ENCODE results near the gene PPIA. TPM values are rescaled to one million over a fixed set of nuclear protein-coding genes. Genes with fewer than 3 reads are reported as not detected.
A peak's percentile ranks its signal among the peaks of the same experiment; 100 is the strongest.

The PPIA gene
- total RNA-seq, 1 experiment from 2014 or later, result 2,238 TPM

DNA sequence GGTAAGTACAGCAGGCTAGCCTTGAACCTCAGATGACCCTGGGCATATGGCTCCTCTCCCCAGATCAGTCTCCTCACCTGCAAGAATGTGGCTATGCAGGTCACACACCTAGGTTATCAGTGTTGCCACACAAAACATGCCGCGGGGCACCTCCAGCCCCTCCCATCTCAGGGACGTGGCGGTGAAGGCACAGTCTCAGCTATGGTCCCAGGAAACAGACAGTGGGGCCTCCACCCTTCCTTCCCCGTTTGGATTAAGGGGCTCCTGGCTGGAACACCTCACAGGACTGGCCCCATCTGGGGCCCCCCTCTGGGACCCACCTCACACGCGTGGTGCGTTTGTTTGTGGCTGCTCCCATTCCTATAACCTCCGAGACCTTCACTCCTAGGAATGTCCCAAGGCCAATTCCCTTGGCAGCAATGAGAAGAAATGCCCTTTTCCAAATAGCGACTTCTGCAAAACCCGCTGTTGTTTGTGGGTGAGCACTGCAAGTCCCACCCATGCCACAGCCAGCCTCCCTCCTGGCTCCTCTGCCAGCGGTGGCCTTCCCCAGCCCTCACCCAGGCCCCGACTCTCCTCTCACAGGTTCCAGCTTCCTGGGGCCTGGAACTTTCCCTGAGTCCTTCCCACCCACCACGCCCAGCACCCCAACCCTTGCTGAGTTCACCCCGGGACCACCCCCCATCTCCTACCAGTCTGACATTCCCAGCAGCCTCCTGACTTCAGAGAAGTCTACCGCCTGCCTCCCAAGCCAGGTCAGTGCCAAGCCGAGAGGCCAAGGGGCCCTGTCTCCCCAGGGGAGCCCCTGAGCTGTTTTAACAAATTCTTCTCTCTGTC lies 30.7 kb upstream of the PPIA start:
- Mint-ChIP-seq H3K36me3 (ENCODE audit: insufficient read depth, unreplicated experiment) (peaks cover 73% of the 10 kb centered on the region), H3K27ac (ENCODE audit: low read depth, unreplicated experiment) (no peak overlapping the region), H3K4me3 (ENCODE audit: unreplicated experiment) (no peak overlapping the region), H3K27me3 (ENCODE audit: insufficient read depth, unreplicated experiment) (no peaks in the 10 kb centered on the region), H3K4me1 (ENCODE audit: insufficient read depth, unreplicated experiment) (peaks cover 27% of the 10 kb centered on the region), H3K9me3 (ENCODE audit: unreplicated experiment) (no peaks in the 10 kb centered on the region)
- BruUV-seq (replicated peaks), result no TSS peak
- DNase-seq (ENCODE audit: unreplicated experiment), result no peak
- CTCF ChIA-PET, result interaction anchor here (0.6 kb wide), 1 partner anchor 9 kb away, joined by 5 read pairs; no protein-coding TSS in a partner anchor
- TF ChIP-seq, protein P1, sequence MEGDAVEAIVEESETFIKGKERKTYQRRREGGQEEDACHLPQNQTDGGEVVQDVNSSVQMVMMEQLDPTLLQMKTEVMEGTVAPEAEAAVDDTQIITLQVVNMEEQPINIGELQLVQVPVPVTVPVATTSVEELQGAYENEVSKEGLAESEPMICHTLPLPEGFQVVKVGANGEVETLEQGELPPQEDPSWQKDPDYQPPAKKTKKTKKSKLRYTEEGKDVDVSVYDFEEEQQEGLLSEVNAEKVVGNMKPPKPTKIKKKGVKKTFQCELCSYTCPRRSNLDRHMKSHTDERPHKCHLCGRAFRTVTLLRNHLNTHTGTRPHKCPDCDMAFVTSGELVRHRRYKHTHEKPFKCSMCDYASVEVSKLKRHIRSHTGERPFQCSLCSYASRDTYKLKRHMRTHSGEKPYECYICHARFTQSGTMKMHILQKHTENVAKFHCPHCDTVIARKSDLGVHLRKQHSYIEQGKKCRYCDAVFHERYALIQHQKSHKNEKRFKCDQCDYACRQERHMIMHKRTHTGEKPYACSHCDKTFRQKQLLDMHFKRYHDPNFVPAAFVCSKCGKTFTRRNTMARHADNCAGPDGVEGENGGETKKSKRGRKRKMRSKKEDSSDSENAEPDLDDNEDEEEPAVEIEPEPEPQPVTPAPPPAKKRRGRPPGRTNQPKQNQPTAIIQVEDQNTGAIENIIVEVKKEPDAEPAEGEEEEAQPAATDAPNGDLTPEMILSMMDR (IDR thresholded peaks at IDR 0.05; ENCODE audit: unreplicated experiment), result no peak
- POLR2A ChIA-PET, result interaction anchor here (1.2 kb wide), 1 partner anchor 15 kb away, joined by 5 read pairs; no protein-coding TSS in a partner anchor
- intact Hi-C loops (cut with micrococcal nuclease), result no loop called here

DNA sequence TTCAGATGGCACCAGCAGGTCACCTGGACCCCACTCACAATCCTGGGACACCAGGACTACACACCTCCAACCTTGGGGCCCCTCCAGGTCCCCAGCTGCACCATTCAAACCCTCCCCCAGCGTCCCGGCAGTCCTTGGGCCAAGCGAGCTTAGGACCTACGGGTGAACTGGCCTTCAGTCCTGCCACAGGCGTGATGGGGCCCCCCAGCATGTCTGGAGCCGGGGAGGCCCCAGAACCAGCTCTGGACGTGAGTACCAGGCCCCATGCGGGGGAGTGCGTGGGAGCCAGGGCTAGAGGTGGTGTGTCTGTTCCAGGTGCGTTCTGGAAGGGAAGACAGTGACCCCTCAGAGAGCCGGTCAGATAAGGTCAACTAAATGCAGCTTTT lies 30.1 kb upstream of the PPIA start:
- H3K9me3 Mint-ChIP-seq (ENCODE audit: unreplicated experiment), result no peaks in the 10 kb centered on the region
- ChIA-PET POLR2A (interaction anchor here (0.8 to 1.2 kb wide), 2 partner anchors 15 to 63 kb away, joined by 3 to 5 read pairs; no protein-coding TSS in a partner anchor), CTCF (interaction anchor here (0.6 kb wide), 2 partner anchors 10 to 102 kb away, joined by 3 to 5 read pairs; no protein-coding TSS in a partner anchor)
- no peaks in the 10 kb centered on the region for H3K27me3 Mint-ChIP-seq (ENCODE audit: insufficient read depth, unreplicated experiment)
- BruUV-seq (replicated peaks), result no TSS peak
- H3K4me3 Mint-ChIP-seq (ENCODE audit: unreplicated experiment), result no peak overlapping the region
- intact Hi-C loops (cut with micrococcal nuclease), result no loop called here
- no peak overlapping the region for H3K27ac Mint-ChIP-seq (ENCODE audit: low read depth, unreplicated experiment)
- no peak for DNase-seq (ENCODE audit: unreplicated experiment)
- peaks cover 27% of the 10 kb centered on the region for H3K4me1 Mint-ChIP-seq (ENCODE audit: insufficient read depth, unreplicated experiment)
- TF ChIP-seq, protein P1 (IDR thresholded peaks at IDR 0.05; ENCODE audit: unreplicated experiment), result no peak
- H3K36me3 Mint-ChIP-seq (ENCODE audit: insufficient read depth, unreplicated experiment), result peaks cover 69% of the 10 kb centered on the region

DNA sequence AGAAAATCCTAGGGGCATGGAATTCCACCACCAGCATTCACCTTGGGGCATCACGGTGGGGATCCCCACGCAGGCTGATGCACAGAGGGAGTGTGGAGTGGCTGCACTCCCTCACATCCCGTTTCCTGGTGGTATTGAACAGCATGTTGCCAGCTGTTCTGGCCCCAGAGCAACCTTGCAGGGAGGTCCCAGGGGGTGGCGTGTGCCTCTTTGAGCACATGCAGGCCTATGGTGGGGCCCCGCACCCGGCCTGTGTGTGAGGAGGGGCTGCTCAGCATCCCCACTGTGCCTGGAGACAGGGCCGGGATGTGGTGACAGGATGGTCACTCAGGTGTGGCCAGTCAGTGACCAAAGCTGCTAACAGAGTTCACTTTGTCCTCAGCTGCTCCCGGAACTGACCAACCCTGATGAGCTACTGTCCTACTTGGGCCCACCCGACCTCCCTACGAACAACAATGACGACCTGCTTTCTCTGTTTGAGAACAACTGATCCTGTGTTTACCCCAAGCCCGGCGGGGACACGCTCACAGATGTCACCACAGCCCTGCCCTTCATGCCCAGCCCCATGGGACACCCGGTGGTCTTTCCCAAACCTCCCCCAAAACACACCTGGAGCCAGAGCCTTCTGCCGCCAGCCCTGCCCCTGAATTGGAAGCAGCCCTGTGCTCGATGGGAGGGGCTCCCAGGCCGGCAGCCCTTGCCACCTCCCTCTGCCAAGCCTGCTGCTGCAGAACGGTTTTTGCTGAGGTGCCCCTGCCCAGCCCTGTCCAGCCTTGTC lies 29.2 kb upstream of the PPIA start:
- H3K9me3 Mint-ChIP-seq (ENCODE audit: unreplicated experiment), result no peaks in the 10 kb centered on the region
- BruUV-seq (replicated peaks), result no TSS peak
- POLR2A ChIA-PET, result interaction anchor here (0.7 to 3.1 kb wide), 4 partner anchors 14 to 194 kb away, joined by 3 to 15 read pairs (median 4); no protein-coding TSS in a partner anchor
- DNase-seq (ENCODE audit: unreplicated experiment), result no peak
- H3K4me1 Mint-ChIP-seq (ENCODE audit: insufficient read depth, unreplicated experiment), result peaks cover 27% of the 10 kb centered on the region
- H3K27ac Mint-ChIP-seq (ENCODE audit: low read depth, unreplicated experiment), result peak overlapping the region; percentile 20
- H3K27me3 Mint-ChIP-seq (ENCODE audit: insufficient read depth, unreplicated experiment), result no peaks in the 10 kb centered on the region
- CTCF ChIA-PET, result interaction anchor here (0.6 to 1.0 kb wide), 3 partner anchors 16 to 38 kb away, joined by 3 to 6 read pairs (median 3); no protein-coding TSS in a partner anchor
- TF ChIP-seq, protein P1 (IDR thresholded peaks at IDR 0.05; ENCODE audit: unreplicated experiment), result no peak
- intact Hi-C loops (cut with micrococcal nuclease), result no loop called here
- peaks cover 63% of the 10 kb centered on the region for H3K36me3 Mint-ChIP-seq (ENCODE audit: insufficient read depth, unreplicated experiment)
- no peak overlapping the region for H3K4me3 Mint-ChIP-seq (ENCODE audit: unreplicated experiment)
